Panc1 (cell line): ENCODE measurements around the gene CCNJL. TPM values are rescaled to one million over a fixed set of nuclear protein-coding genes. Genes with fewer than 3 reads are reported as not detected.

Experiments used
- ATAC-seq: fragments of 200-7000 bp; cut with Tn5 transposase; 2 replicates; pipeline ENCODE4 v1.9.1; 2020; ENCODE audit warnings: mild to moderate bottlenecking, moderate library complexity
- BruUV-seq: library from RNA; stranded (reverse); fragments of 400-500 nt; replicated peaks from 2 replicates; lab custom pipeline; 2021; lab: Mats Ljungman, UMichigan
- CTCF ChIA-PET: fragments of 300-600 bp; sonication (Branson Sonifier 250); formaldehyde crosslinking; loops from one replicate; lab custom pipeline; 2022; ENCODE audit warnings: antibody characterized with exemption; lab: Charles Lee
- POLR2A ChIA-PET: fragments of 300-600 bp; sonication (Branson Sonifier 250); formaldehyde crosslinking; loops from one replicate; lab custom pipeline; 2022; ENCODE audit warnings: antibody characterized with exemption; lab: Charles Lee
- DNase-seq: peaks from one replicate; pipeline ENCODE4 v3.0.0-alpha.2; 2010; ENCODE audit warnings: low read depth, low spot score
- H3K27ac ChIP-seq: 2 replicates; pipeline ENCODE4 v1.5.1; 2011; ENCODE audit warnings: mild to moderate bottlenecking, low read length, inconsistent platforms
- H3K27me3 ChIP-seq: fragments of 200-500 bp; sonication (Bioruptor generic); 2 replicates; pipeline ENCODE4 v1.6.0; 2014; ENCODE audit warnings: low read length, inconsistent platforms; ENCODE audit not compliant: control insufficient read depth, insufficient read depth
- H3K36me3 ChIP-seq: fragments of 200-500 bp; sonication (Bioruptor generic); 2 replicates; pipeline ENCODE4 v1.5.1; 2014; ENCODE audit warnings: inconsistent platforms, mild to moderate bottlenecking, low read length, moderate library complexity; ENCODE audit not compliant: control insufficient read depth, insufficient read depth
- H3K4me1 ChIP-seq: 2 replicates; pipeline ENCODE4 v1.5.1; 2011; ENCODE audit warnings: inconsistent platforms, mild to moderate bottlenecking, low read length, moderate library complexity; ENCODE audit not compliant: control insufficient read depth, insufficient read depth
- H3K4me3 ChIP-seq, 2 experiments: 2 replicates each; pipeline ENCODE4 v1.5.1; 2011 to 2012; ENCODE audit warnings: low read depth in 2 of 2, low read length in 2 of 2, mild to moderate bottlenecking in 2 of 2, inconsistent platforms in 1 of 2, moderate library complexity in 1 of 2
- H3K9me3 ChIP-seq: fragments of 200-500 bp; sonication (Bioruptor generic); 2 replicates; pipeline ENCODE4 v1.5.1; 2014; ENCODE audit warnings: low read depth, mild to moderate bottlenecking, inconsistent platforms, low read length, moderate library complexity; ENCODE audit not compliant: control insufficient read depth, insufficient read depth
- CTCF ChIP-seq: fragments of 450-650 bp; IDR thresholded peaks from 2 replicates; pipeline ENCODE4 v1.5.1; 2017; ENCODE audit warnings: mild to moderate bottlenecking
- POLR2AphosphoS5 ChIP-seq: IDR thresholded peaks from 2 replicates; pipeline ENCODE4 v1.6.1; 2012; ENCODE audit warnings: mild to moderate bottlenecking, low read depth, low read length, moderate library complexity
- REST ChIP-seq, 2 experiments: IDR thresholded peaks; 2 replicates each; pipeline ENCODE4 v1.6.1; 2011 to 2012; ENCODE audit warnings: low read depth in 2 of 2, control low read depth in 1 of 2, low read length in 1 of 2, mild to moderate bottlenecking in 1 of 2, moderate library complexity in 1 of 2; ENCODE audit not compliant: insufficient read depth in 1 of 2
- SIN3A ChIP-seq: IDR thresholded peaks from 2 replicates; pipeline ENCODE4 v1.6.1; 2012; ENCODE audit warnings: low read depth, mild to moderate bottlenecking, low read length, moderate library complexity, borderline replicate concordance; ENCODE audit not compliant: insufficient read depth
- TCF7L2 ChIP-seq: IDR thresholded peaks from 2 replicates; pipeline ENCODE4 v1.6.1; 2011; ENCODE audit warnings: mild to moderate bottlenecking, low read depth, low read length, inconsistent platforms
- in situ Hi-C: cut with HindIII; loops from 2 replicates; pipeline ENCODE4 v1.10.0; 2016; ENCODE audit warnings: low sequenced_read_pairs, low pct_unique_long_range_greater_than_20kb
- intact Hi-C: fragments of 100-400 bp; cut with micrococcal nuclease; formaldehyde crosslinking; loops from one replicate; pipeline ENCODE4 v1.10.0; 2022; ENCODE audit not compliant: unreplicated experiment
- total RNA-seq: library from RNA; stranded (reverse); gene quantifications from one replicate; pipeline ENCODE4 v1.2.1, GENCODE V29; 2021; ENCODE audit not compliant: unreplicated experiment

The CCNJL gene
- total RNA-seq, 1 experiment from 2014 or later: 35.0 TPM

- in situ Hi-C loops (no loop called here), intact Hi-C loops (no loop called here)
- ChIA-PET CTCF (interaction anchor here (0.6 kb wide), 1 partner anchor 110 kb away, joined by 6 read pairs; no protein-coding TSS in a partner anchor), POLR2A (no interaction called here)
- Histone ChIP-seq H3K27ac (no peak overlapping the region), H3K9me3 (no peaks in the 10 kb centered on the region), H3K27me3 (no peaks in the 10 kb centered on the region), H3K36me3 (no peaks in the 10 kb centered on the region; the same call in 1 of the 2 replicates), H3K4me1 (peaks cover 12% of the 10 kb centered on the region; the same call in 1 of the 2 replicates), H3K4me3 (no peak overlapping the region)
- BruUV-seq: no TSS peak
- DNase-seq (no peak), ATAC-seq (no peak)
- TF ChIP-seq TCF7L2 (no peak), SIN3A (no peak), POLR2AphosphoS5 (no peak), REST (IDR thresholded peaks at IDR 0.05; ENCODE audit: insufficient read depth in 1 of 2, low read depth in 2 of 2, low read length in 1 of 2) (no peak), CTCF (no peak)
These were observed 5.7 kb downstream of the CCNJL start for GRCh38 chr5:160306696-160307095.

- Histone ChIP-seq H3K4me1 (0 out of 2 replicates have a peak, but pooled peaks cover 3% of the 10 kb centered on the region), H3K27ac (no peak overlapping the region), H3K4me3 (no peak overlapping the region), H3K27me3 (no peaks in the 10 kb centered on the region), H3K36me3 (no peaks in the 10 kb centered on the region; the same call in 1 of the 2 replicates), H3K9me3 (no peaks in the 10 kb centered on the region)
- no peak for TF ChIP-seq TCF7L2
- no peak for TF ChIP-seq POLR2AphosphoS5
- no peak for TF ChIP-seq CTCF
- TF ChIP-seq SIN3A: no peak
- TF ChIP-seq REST (IDR thresholded peaks at IDR 0.05; ENCODE audit: insufficient read depth in 1 of 2, low read depth in 2 of 2, low read length in 1 of 2): no peak
- DNase-seq: no peak
- CTCF ChIA-PET: interaction anchor here (1.1 kb wide), 1 partner anchor 38 kb away, joined by 3 read pairs; no protein-coding TSS in a partner anchor
- POLR2A ChIA-PET: no interaction called here
- intact Hi-C loops (no loop called here), in situ Hi-C loops (no loop called here)
- ATAC-seq: no peak
- no TSS peak for BruUV-seq
These were observed 7.0 kb downstream of the CCNJL start for GRCh38 chr5:160305319-160305718.
